Activated gamma-delta T cell (primary cell): ENCODE results near the gene ATAD3B.
"Not testable (repeated sequence)": the region's sequence is repeated elsewhere in the genome, so short reads cannot be mapped to it uniquely, and the experiment has no call there.

Source experiments
- DNase-seq: peaks from one replicate; lab custom pipeline; 2025; lab: John Stamatoyannopoulos, UW

ATAD3B gene

GRCh38 chr1:1479547-1480487, 8.3 kb downstream of the ATAD3B start:
- DNase-seq = no peak

DNA sequence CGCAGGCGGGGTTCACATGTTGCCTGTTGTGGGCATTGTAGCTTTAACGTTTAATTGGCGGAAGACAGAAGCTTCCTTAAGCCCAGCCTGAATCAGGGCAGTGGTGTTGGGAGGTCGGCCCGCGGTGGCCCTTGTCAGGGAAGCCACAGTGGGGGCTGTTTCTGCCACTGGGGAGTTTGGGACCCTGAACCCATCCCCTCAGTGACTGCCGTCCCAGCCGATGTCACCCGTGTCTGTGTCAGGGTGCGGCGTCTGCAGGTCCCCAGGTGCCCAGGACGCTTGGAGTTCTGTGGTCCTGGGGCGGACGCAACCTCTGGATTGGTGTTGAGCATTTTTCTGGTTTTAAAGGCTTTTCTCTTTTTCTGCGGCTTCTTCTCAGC, 8.9 kb downstream of the ATAD3B start:
- not testable (repeated sequence) for DNase-seq

GRCh38 chr1:1481811-1482210, 10.2 kb downstream of the ATAD3B start:
- not testable (repeated sequence) for DNase-seq

DNA sequence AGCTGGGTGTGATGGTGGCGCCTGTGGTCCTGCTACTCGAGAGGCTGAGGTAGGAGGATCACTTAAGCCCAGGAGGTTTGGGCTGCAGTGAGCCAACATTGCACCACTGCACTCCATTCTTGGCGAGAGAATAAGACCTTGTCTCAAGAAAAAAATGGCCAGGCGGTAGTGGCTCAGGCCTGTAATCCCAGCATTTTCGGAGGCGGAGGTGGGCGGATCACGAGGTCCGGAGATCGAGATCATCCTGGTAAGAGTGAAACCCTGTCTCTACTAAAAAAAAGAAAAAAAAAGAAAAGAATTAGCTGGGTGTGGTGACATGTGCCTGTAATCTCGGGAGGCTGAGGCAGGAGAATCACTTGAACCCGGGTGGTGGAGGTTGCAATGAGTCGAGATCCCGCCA, 11.3 kb downstream of the ATAD3B start:
- DNase-seq = no peak

DNA sequence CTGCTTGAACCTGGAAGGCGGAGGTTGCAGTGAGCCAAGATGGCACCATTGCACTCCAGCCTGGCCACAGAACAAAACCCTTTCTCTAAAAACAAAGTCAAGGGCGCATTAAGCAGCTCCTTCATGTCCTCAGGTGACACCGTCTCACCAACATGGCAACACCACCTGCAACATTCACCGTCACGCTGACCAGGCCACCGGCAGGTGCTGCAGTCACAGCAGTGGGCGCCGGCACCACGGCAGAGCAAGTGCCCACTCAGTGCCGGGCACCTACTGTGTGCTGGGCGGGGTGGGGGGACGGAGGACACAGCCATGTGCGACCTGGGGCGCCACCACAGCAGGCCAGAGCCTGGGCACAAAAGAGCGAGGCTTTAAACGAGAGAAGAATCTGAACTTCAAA, 12.1 kb downstream of the ATAD3B start:
- DNase-seq = no peak

DNA sequence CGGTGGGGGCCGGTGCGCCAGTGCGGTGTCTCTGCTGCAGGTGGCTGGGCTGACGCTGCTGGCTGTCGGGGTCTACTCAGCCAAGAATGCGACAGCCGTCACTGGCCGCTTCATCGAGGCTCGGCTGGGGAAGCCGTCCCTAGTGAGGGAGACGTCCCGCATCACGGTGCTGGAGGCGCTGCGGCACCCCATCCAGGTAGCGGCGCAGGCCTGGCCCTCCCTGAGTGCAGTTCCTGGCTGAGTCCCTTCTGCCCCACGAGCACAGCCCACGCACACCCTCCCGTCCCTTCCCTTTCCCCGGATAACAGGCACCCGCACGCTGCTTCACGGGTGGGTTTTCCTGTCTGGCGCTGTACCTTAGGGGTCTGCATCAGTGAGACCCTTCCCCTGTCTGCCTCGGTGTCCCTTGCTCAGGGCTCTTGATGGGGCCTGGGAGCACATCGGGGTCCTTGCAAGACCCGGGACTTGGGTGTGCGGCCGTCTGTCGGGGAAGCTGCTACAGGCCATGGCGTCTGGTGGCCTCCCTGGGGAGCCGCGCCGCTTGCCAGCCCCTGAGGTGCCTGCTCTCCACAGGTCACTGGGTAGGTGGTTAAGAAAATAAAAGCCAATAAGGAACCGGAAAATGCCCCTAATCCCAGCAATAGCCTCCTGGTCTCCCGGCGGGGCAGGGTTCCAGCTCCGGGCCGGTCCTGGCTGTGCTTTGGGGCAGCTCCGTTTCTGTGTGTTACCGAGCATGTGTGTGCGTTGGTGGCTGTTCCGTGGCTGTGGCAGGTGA, 13.6 kb downstream of the ATAD3B start:
- not testable (repeated sequence) for DNase-seq

DNA sequence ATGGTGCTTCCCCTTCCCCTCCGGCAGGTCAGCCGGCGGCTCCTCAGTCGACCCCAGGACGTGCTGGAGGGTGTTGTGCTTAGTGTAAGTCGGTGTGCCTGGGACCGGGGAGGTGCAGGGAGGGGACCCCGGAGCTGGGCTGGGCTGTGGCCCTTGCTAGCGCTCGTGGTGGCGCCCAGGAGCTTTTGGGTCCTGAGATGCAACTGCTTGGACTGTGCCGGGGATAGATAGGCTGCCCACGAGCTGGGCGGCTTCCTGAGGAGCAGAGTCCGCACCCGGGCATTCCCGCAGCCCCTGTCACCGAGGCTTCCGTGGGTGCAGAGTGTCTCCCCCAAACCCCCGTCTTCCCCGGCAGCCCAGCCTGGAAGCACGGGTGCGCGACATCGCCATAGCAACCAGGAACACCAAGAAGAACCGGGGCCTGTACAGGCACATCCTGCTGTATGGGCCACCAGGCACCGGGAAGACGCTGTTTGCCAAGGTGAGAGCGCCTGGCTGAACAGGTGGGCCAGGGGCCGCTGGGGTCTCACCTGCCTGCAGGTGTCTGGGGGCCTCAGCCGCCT, 14.3 kb downstream of the ATAD3B start:
- not testable (repeated sequence) for DNase-seq

- no peak for DNase-seq
These were observed 16.1 kb downstream of the ATAD3B start for GRCh38 chr1:1487701-1488100.

GRCh38 chr1:1489231-1489630, 17.7 kb downstream of the ATAD3B start:
- no peak for DNase-seq

GRCh38 chr1:1489861-1490260, 18.3 kb downstream of the ATAD3B start:
- no peak for DNase-seq

GRCh38 chr1:1490633-1491230, 19.2 kb downstream of the ATAD3B start:
- no peak for DNase-seq

GRCh38 chr1:1491601-1492000, 20.0 kb downstream of the ATAD3B start:
- DNase-seq = no peak

GRCh38 chr1:1494311-1494710, 22.7 kb downstream of the ATAD3B start:
- not testable (repeated sequence) for DNase-seq

DNA sequence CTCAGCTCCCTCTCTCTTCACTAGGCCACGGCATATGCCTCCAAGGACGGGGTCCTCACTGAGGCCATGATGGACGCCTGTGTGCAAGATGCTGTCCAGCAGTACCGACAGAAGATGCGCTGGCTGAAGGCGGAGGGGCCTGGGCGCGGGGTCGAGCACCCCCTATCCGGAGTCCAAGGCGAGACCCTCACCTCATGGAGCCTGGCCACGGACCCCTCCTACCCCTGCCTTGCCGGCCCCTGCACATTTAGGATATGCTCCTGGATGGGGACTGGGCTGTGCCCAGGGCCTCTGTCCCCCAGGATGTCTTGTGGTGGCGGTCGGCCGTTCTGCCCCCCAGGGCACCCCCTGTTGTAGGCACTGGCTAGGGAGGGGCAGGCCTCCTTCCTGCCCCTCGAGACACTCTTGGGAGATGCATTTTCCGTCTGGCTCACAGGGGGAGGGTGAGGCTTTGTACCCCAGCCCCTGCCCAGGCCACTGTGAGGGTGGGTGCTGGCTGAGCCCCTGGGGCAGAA, 24.0 kb downstream of the ATAD3B start:
- not testable (repeated sequence) for DNase-seq

- not testable (repeated sequence) for DNase-seq
These were observed 33.3 kb downstream of the ATAD3B start for GRCh38 chr1:1504777-1505365.

DNA sequence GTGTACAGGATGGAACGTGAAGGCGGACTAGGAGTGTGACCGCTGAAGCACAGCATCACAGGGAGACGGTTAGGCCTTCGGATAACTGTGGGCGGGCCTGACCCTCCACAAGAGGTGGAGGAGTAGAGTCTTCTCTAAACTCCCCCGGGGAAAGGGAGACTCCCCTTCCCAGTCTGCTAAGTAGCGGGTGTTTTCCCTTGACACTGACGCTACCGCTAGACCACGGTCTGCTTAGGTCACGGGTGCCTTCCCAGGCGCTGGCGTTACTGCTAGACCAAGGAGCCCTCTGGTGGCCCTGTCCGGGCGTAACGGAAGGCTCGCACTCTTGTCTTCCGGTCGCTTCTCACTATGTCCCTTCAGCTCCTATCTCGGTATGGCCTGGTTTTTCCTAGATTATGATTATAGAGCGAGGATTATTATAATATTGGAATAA, 33.8 kb downstream of the ATAD3B start:
- DNase-seq = not testable (repeated sequence)

DNA sequence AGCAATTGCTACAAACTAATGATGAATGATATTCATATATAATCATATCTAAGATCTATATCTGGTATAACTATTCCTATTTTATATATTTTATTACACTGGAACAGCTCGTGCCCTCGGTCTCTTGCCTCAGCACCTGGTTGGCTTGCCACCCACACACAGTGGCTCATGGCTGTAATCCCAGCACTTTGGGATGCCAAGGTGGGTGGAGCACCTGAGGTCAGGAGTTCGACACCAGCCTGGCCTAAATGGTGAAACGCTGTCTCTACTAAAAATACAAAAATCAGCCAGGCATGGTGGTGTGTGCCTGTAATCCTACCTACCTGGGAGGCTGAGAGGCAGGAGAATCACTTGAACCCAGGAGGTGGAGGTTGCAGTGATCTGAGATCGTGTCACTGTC, 34.2 kb downstream of the ATAD3B start:
- not testable (repeated sequence) for DNase-seq

DNA sequence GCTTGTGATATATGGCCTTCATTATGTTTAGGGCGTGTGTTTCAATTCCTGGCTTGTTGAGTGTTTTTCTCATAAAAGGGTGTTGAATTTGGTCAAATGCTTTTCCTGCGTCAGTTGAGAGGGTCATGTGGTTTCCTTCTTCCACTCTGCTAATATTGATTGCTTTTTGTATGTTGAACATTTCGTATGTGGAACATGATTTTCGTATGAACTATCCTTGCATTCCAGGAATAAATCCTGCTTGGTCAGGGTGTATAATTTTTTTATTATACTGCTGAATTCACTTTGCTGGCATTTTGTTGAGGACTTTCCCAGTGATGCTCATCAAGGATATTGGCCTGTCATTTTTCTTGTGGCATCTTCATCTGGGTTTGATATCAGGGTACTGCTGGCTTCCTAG, 35.7 kb downstream of the ATAD3B start:
- no peak for DNase-seq

GRCh38 chr1:1508775-1509464, 37.4 kb downstream of the ATAD3B start:
- not testable (repeated sequence) for DNase-seq

GRCh38 chr1:1509465-1509850, 37.9 kb downstream of the ATAD3B start:
- not testable (repeated sequence) for DNase-seq
